Colonic mucosa (tissue), 4 donors: Measurements from ENCODE around the gene CDKAL1. TPM values are rescaled to one million over a fixed set of nuclear protein-coding genes. Genes with fewer than 3 reads are reported as not detected.

Experiments
- DNase-seq: peaks from one replicate; pipeline ENCODE4 v3.0.0-alpha.2; 2020
- H3K27ac ChIP-seq: fragments of 200-600 bp; one replicate; pipeline ENCODE4 v1.8.0; 2021
- H3K27me3 ChIP-seq: fragments of 200-600 bp; one replicate; pipeline ENCODE4 v1.8.0; 2021
- H3K36me3 ChIP-seq: fragments of 200-600 bp; one replicate; pipeline ENCODE4 v1.8.0; 2021
- H3K4me1 ChIP-seq: fragments of 200-600 bp; one replicate; pipeline ENCODE4 v1.8.0; 2021; ENCODE audit warnings: mild to moderate bottlenecking
- H3K4me3 ChIP-seq: fragments of 200-600 bp; one replicate; pipeline ENCODE4 v1.8.0; 2021
- H3K9ac ChIP-seq, 2 donors: one replicate each; pipeline ENCODE4 v1.7.0; 2013; ENCODE audit warnings: control low read depth in 2 of 2, low read depth in 2 of 2, low read length in 2 of 2
- H3K9me3 ChIP-seq: fragments of 200-600 bp; one replicate; pipeline ENCODE4 v1.8.0; 2021
- intact Hi-C: fragments of 100-400 bp; cut with DNase I; formaldehyde crosslinking; loops from one replicate; pipeline ENCODE4 v1.14.1; 2022
- total RNA-seq, 2 donors: library from RNA; stranded (reverse); fragmentation: NEBNext Ultra II Directional in 1 of 2; extraction: Animal tissue kit (Norgen Biotek cat#: 25700) in 1 of 2; gene quantifications; one replicate each; pipeline ENCODE4 v1.2.1, GENCODE V29; 2021
- TF ChIP-seq, protein P1 (sequence below): fragments of 200-600 bp; IDR thresholded peaks from one replicate; pipeline ENCODE4 v1.8.0; 2022; ENCODE audit warnings: antibody characterized with exemption, mild to moderate bottlenecking
- donor health status: healthy.
- donor health status: DM: no; HTN: no; CAD: no.
- donor health status: DM: no; HTN: no; CAD: no.

Gene CDKAL1
- total RNA-seq, 2 donors from 2014 or later: 13.8 to 14.2 TPM

GRCh38 chr6:20599302-20600051 lies 65.2 kb downstream of the CDKAL1 start:
- no peak for DNase-seq
- H3K9me3 ChIP-seq: no peaks in the 10 kb centered on the region
- intact Hi-C loops: no loop called here
- no peak overlapping the region for H3K27ac ChIP-seq
- no peak overlapping the region for H3K4me3 ChIP-seq
- no peaks in the 10 kb centered on the region for H3K27me3 ChIP-seq
- H3K36me3 ChIP-seq: no peaks in the 10 kb centered on the region
- TF ChIP-seq, protein P1, sequence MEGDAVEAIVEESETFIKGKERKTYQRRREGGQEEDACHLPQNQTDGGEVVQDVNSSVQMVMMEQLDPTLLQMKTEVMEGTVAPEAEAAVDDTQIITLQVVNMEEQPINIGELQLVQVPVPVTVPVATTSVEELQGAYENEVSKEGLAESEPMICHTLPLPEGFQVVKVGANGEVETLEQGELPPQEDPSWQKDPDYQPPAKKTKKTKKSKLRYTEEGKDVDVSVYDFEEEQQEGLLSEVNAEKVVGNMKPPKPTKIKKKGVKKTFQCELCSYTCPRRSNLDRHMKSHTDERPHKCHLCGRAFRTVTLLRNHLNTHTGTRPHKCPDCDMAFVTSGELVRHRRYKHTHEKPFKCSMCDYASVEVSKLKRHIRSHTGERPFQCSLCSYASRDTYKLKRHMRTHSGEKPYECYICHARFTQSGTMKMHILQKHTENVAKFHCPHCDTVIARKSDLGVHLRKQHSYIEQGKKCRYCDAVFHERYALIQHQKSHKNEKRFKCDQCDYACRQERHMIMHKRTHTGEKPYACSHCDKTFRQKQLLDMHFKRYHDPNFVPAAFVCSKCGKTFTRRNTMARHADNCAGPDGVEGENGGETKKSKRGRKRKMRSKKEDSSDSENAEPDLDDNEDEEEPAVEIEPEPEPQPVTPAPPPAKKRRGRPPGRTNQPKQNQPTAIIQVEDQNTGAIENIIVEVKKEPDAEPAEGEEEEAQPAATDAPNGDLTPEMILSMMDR: no peak
- H3K9ac ChIP-seq: no peak overlapping the region
- no peaks in the 10 kb centered on the region for H3K4me1 ChIP-seq

DNA sequence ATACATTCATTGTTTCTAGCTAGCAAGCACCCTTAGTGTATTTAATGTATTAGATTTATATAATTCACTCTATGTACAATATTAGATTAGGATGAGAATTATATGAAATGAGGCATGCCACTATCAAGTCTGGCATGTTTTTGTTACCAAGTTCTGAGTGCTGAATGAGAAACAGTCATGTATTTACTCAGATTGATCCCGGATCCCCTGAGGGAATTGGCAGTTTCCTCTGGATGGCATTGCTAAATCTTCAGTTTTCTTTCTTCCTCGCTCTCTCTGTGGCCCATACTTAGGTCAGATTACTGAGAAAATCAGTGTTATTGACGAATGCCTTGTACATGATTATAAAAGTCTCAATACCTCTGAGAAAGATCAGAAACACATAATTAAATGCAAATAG lies 66.6 kb downstream of the CDKAL1 start:
- H3K9ac ChIP-seq: no peak overlapping the region
- H3K27me3 ChIP-seq: no peaks in the 10 kb centered on the region
- H3K4me3 ChIP-seq: no peak overlapping the region
- H3K4me1 ChIP-seq: no peaks in the 10 kb centered on the region
- no peaks in the 10 kb centered on the region for H3K9me3 ChIP-seq
- no peaks in the 10 kb centered on the region for H3K36me3 ChIP-seq
- TF ChIP-seq, protein P1: no peak
- intact Hi-C loops: no loop called here
- H3K27ac ChIP-seq: no peak overlapping the region
- DNase-seq: no peak

GRCh38 chr6:20604159-20604558 lies 69.9 kb downstream of the CDKAL1 start:
- no peaks in the 10 kb centered on the region for H3K36me3 ChIP-seq
- H3K9me3 ChIP-seq: no peaks in the 10 kb centered on the region
- intact Hi-C loops: no loop called here
- H3K27ac ChIP-seq: no peak overlapping the region
- no peak overlapping the region for H3K9ac ChIP-seq
- TF ChIP-seq, protein P1: no peak
- no peak overlapping the region for H3K4me3 ChIP-seq
- no peak for DNase-seq
- no peaks in the 10 kb centered on the region for H3K4me1 ChIP-seq
- no peaks in the 10 kb centered on the region for H3K27me3 ChIP-seq

- Histone ChIP-seq H3K9ac (no peak overlapping the region), H3K9me3 (no peaks in the 10 kb centered on the region), H3K4me3 (no peak overlapping the region), H3K27me3 (no peaks in the 10 kb centered on the region), H3K4me1 (no peaks in the 10 kb centered on the region), H3K36me3 (no peaks in the 10 kb centered on the region), H3K27ac (no peak overlapping the region)
- intact Hi-C loops: no loop called here
- no peak for DNase-seq
- TF ChIP-seq, protein P1: no peak
Measured at GRCh38 chr6:20605061-20605460, 70.8 kb downstream of the CDKAL1 start.

GRCh38 chr6:20605581-20605980 lies 71.3 kb downstream of the CDKAL1 start:
- no peaks in the 10 kb centered on the region for H3K36me3 ChIP-seq
- H3K9ac ChIP-seq: no peak overlapping the region
- no peaks in the 10 kb centered on the region for H3K9me3 ChIP-seq
- H3K4me1 ChIP-seq: no peaks in the 10 kb centered on the region
- H3K4me3 ChIP-seq: no peak overlapping the region
- DNase-seq: no peak
- H3K27me3 ChIP-seq: no peaks in the 10 kb centered on the region
- TF ChIP-seq, protein P1: no peak
- H3K27ac ChIP-seq: no peak overlapping the region
- intact Hi-C loops: no loop called here
